Liver (tissue), 3 donors: ENCODE results near the gene SLC16A5.

Experiments
- EGR1 ChIP-seq, 2 donors: IDR thresholded peaks; 2 replicates each; pipeline ENCODE4 v1.6.1; 2016 to 2018; ENCODE audit warnings: antibody characterized with exemption in 2 of 2, low read depth in 2 of 2
- GABPA ChIP-seq, 2 donors: IDR thresholded peaks in 1 of 2; conservative IDR thresholded peaks in 1 of 2; 2 replicates each; pipeline ENCODE4 v1.6.1; 2016; ENCODE audit warnings: antibody characterized with exemption in 2 of 2, mild to moderate bottlenecking in 1 of 2, moderate library complexity in 1 of 2
- TF ChIP-seq, protein P1 (sequence below): fragments of 150-350 bp; IDR thresholded peaks from 2 replicates; pipeline ENCODE4 v1.5.1; 2017; ENCODE audit warnings: improper control_type of control experiment, low read depth, low read length; ENCODE audit not compliant: missing input control
- TF ChIP-seq, protein P2 (sequence below): IDR thresholded peaks from 2 replicates; pipeline ENCODE4 v1.6.1; 2016; ENCODE audit warnings: antibody characterized with exemption
- donor health status: healthy.
- donor health status: healthy.

DNA sequence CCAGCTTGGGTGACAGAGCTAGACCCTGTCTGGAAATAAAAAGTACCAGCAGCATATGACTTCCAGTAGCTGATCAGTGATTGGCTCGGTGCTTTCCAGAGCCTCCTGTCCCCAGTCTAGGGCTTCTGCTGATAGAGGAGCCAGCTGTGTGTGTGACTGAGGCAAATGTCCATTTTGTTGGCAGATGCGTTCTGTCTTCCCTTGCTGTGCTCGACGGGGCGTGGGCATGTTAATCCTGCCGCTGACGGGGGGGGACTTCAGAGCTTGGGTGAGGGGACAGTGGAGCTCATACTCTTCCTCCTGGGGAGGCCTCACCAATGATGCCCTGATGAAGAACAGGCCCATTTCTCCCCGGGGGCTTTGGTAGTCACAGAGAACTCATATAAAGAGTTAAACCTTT is 26.1 kb upstream of the SLC16A5 start:
- no peak for TF ChIP-seq GABPA (IDR thresholded peaks at IDR 0.05 in 1 of 2, conservative IDR thresholded peaks at IDR 0.05 in 1 of 2)
- TF ChIP-seq, protein P1, sequence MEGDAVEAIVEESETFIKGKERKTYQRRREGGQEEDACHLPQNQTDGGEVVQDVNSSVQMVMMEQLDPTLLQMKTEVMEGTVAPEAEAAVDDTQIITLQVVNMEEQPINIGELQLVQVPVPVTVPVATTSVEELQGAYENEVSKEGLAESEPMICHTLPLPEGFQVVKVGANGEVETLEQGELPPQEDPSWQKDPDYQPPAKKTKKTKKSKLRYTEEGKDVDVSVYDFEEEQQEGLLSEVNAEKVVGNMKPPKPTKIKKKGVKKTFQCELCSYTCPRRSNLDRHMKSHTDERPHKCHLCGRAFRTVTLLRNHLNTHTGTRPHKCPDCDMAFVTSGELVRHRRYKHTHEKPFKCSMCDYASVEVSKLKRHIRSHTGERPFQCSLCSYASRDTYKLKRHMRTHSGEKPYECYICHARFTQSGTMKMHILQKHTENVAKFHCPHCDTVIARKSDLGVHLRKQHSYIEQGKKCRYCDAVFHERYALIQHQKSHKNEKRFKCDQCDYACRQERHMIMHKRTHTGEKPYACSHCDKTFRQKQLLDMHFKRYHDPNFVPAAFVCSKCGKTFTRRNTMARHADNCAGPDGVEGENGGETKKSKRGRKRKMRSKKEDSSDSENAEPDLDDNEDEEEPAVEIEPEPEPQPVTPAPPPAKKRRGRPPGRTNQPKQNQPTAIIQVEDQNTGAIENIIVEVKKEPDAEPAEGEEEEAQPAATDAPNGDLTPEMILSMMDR = no peak
- TF ChIP-seq, protein P2, sequence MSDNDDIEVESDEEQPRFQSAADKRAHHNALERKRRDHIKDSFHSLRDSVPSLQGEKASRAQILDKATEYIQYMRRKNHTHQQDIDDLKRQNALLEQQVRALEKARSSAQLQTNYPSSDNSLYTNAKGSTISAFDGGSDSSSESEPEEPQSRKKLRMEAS = no peak
- no peak for TF ChIP-seq EGR1 (IDR thresholded peaks at IDR 0.05; ENCODE audit: low read depth in 2 of 2)
